C4-2B (cell line): Measurements from ENCODE around the gene STAT5A.

Experiments used
- H3K27ac ChIP-seq: fragments of 450-650 bp; 2 replicates; pipeline ENCODE4 v1.5.1; 2017
- CTCF ChIP-seq: fragments of 450-650 bp; conservative IDR thresholded peaks from 2 replicates; pipeline ENCODE4 v1.5.1; 2017; ENCODE audit warnings: mild to moderate bottlenecking
- ZFX ChIP-seq: fragments of 450-650 bp; IDR thresholded peaks from 2 replicates; pipeline ENCODE4 v1.6.1; 2017

The STAT5A gene

GRCh38 chr17:42271006-42271778 is 17.1 kb upstream of the STAT5A start:
- TF ChIP-seq ZFX (no peak), CTCF (no peak)
- no peak overlapping the region for H3K27ac ChIP-seq

- H3K27ac ChIP-seq: no peak overlapping the region
- no peak for TF ChIP-seq ZFX
- TF ChIP-seq CTCF: no peak
Measured at GRCh38 chr17:42271779-42272035, 16.6 kb upstream of the STAT5A start.

- TF ChIP-seq CTCF (no peak), ZFX (no peak)
- H3K27ac ChIP-seq: no peak overlapping the region
Measured at GRCh38 chr17:42272162-42272907, 16.0 kb upstream of the STAT5A start.

GRCh38 chr17:42273474-42274252 is 14.6 kb upstream of the STAT5A start:
- TF ChIP-seq ZFX (no peak), CTCF (no peak)
- H3K27ac ChIP-seq: no peak overlapping the region

GRCh38 chr17:42274253-42274542 is 14.1 kb upstream of the STAT5A start:
- TF ChIP-seq ZFX (no peak), CTCF (no peak)
- no peak overlapping the region for H3K27ac ChIP-seq

GRCh38 chr17:42274812-42275526 is 13.3 kb upstream of the STAT5A start:
- peak overlapping the region; percentile 81 for H3K27ac ChIP-seq
- TF ChIP-seq CTCF (no peak), ZFX (no peak)
